Activated naive CD4-positive, alpha-beta T cell treated with anti-CD3 and anti-CD28 coated beads, Interleukin-2, amount 50 U/mL, for 72 hours (primary cell): ENCODE measurements around the gene PARL. TPM values are rescaled to one million over a fixed set of nuclear protein-coding genes. Genes with fewer than 3 reads are reported as not detected.

Experiments
- ATAC-seq, 2 donors: fragments of 150-1000 bp; cut with Tn5 transposase; 2 replicates each; pipeline ENCODE4 v1.10.0; 2021; ENCODE audit warnings: mild to moderate bottlenecking in 2 of 2, moderate library complexity in 2 of 2
- DNase-seq, 2 donors: peaks; one replicate each; pipeline ENCODE4 v3.0.0; 2021 to 2022; ENCODE audit warnings: low spot score in 2 of 2
- H3K27ac Mint-ChIP-seq, 2 donors: one replicate each; pipeline ENCODE4 v1.8.0; 2022; ENCODE audit warnings: mild to moderate bottlenecking in 2 of 2, mixed read lengths in 2 of 2
- H3K36me3 Mint-ChIP-seq, 2 donors: one replicate each; pipeline ENCODE4 v1.8.0; 2022; ENCODE audit warnings: mixed read lengths in 2 of 2
- H3K9me3 Mint-ChIP-seq, 2 donors: one replicate each; pipeline ENCODE4 v1.8.0; 2022; ENCODE audit warnings: mixed read lengths in 2 of 2
- total RNA-seq, 2 donors: library from RNA; stranded (reverse); gene quantifications; one replicate each; pipeline ENCODE4 v1.2.3, GENCODE V29; 2022

Gene PARL
- total RNA-seq, 2 donors from 2014 or later = 88.7 to 94.2 TPM

DNA sequence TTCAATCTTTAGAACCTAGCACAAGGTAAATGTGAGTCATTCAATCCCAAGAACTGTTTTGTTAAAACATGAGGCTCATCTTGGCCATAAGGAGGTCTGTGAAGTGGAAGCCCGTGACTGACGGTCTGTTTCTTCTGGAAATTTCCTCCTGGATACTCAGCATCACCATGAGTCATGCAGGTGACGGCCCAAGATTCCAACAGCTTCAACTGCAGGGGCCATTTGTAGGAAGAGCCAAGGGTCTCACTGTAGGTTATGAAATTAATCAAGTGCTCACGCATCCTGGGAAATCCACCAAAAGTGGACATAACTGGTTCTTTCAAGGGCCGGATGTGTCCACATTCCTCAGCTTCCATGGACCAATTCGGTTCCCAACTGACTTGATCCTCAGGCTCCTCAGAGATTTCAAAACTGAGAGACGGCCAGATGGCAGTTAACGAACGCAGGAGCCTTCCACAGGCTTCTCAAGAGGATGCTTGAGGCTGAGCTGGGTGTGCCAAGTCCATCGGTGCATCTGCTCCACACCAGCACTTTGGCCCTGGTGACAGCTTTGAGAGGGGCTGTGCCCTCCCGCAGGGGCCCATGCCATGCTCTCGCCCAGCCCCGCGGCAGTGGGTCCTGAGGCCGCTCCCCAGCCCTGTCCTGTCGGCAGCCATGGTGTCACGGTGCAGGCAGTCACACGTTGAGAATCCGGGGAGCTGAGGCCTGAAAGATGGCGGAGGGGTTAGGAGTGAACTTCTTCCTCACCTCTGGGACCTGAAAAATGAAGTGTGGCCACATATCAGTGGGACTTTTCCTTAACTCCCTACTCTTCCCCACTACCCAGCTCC, 67.8 kb downstream of the PARL start:
- DNase-seq (no peak), ATAC-seq (no peak)
- peak overlapping the region in 1 of 2 donors; percentile 4 for H3K27ac Mint-ChIP-seq
- no peaks in the 10 kb centered on the region for H3K36me3 Mint-ChIP-seq
- H3K9me3 Mint-ChIP-seq = no peaks in the 10 kb centered on the region

DNA sequence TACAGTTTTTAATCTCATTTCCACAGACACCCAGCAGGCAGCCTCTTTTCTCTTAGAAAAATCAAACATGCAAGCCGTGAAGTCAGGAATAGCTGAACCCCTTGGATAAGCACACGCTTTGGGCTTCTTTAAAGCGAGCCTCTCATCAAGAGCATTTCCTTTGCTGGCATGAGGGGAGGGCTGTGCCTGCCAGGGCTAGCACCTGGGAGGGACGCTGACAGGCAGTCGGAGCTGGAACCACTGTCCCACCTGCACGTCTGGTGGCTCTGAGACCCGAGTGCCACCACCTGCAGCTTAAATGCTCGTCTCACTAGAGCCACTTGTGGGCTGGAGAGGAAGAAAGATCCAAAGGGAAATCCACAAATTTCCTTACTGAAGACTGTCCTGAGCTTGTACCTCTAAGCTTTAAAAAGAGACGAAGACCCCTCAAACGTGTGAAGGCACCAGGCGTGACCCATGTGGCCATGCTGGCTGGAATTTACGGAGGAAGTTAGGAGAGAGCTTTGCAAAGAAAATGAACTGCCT, 68.7 kb downstream of the PARL start:
- Mint-ChIP-seq H3K36me3 (no peaks in the 10 kb centered on the region), H3K9me3 (no peaks in the 10 kb centered on the region), H3K27ac (peak overlapping the region; percentile 23 to 67)
- DNase-seq = no peak
- no peak for ATAC-seq

DNA sequence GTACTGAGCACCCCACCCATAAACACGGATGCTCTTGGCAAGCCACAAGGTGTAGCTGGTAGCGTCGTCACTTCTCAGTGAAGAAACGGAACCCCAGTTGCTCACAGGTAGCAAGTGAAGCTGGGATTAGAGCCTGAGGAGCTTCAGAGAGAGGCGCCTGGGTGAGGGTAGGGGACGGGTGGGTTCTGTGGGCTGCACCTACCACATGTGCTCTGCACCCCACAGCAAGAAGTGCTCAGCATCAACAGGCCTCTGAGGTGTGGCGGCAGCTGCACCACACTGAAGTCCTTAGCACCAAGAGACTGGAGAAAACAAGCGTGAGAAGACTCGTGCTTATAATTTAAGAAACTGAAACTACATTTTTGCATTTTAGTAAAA, 69.1 kb downstream of the PARL start:
- no peak for DNase-seq
- no peaks in the 10 kb centered on the region for H3K36me3 Mint-ChIP-seq
- peak; percentile 17 to 38 for ATAC-seq
- H3K27ac Mint-ChIP-seq = peak overlapping the region in 1 of 2 donors; percentile 23
- no peaks in the 10 kb centered on the region for H3K9me3 Mint-ChIP-seq

DNA sequence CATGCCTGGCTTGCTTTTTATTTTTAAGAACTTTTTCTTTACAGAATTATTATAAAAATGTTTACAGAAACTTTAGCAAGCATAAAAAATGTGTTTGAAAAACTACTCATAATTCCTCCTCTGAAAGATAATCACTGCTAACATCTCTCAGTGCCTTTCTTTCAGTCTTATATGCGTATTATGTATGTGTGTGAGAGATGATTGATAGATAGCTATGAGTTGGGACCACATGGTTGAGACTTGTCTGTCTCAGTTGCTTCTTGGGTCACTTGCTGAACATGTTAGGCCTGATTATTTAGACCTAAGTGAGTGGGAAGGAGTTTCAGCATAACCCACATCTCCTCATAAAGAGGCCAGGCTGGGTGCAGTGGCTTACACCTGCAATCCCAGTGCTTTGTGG, 70.4 kb downstream of the PARL start:
- Mint-ChIP-seq H3K9me3 (no peaks in the 10 kb centered on the region), H3K36me3 (no peaks in the 10 kb centered on the region), H3K27ac (peak overlapping the region; percentile 50 to 90)
- ATAC-seq (no peak), DNase-seq (no peak)

DNA sequence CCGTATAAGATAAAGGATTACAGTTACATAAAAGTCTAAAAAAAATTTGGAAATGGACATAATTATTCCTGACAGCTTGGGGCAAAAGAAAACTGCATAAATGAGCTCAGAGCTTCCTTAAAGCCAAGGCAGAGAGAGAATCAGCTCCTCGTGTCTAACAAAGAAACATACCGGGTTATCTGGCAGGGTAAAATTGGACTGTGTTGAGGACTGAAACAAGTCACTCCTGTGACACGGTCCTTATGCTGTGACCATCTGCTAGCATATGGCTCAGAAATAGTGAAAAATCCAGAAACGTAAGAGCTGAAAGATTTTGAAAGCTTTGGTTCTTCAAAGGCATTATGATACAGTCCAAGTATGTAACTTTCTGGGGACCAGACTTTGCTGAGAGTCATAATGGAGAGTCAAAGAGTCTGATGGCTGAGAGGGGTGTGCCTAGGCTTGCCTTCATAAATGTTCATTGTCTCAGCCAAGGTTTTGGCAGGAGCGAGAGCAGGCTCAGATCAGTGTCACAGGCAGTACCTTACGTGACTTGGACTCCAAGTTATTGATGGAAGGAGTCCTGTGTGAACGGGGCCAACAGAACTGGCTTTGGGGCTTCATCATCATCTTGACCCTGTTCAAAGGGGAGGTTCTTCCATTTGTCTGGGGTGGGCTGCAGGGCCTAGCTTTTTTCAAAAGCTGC, 71.8 kb downstream of the PARL start:
- DNase-seq (no peak), ATAC-seq (no peak)
- H3K27ac Mint-ChIP-seq = peak overlapping the region; percentile 7 to 19
- H3K9me3 Mint-ChIP-seq = no peaks in the 10 kb centered on the region
- H3K36me3 Mint-ChIP-seq = peaks cover 0 to under 1% of the 10 kb centered on the region in 2 donors

DNA sequence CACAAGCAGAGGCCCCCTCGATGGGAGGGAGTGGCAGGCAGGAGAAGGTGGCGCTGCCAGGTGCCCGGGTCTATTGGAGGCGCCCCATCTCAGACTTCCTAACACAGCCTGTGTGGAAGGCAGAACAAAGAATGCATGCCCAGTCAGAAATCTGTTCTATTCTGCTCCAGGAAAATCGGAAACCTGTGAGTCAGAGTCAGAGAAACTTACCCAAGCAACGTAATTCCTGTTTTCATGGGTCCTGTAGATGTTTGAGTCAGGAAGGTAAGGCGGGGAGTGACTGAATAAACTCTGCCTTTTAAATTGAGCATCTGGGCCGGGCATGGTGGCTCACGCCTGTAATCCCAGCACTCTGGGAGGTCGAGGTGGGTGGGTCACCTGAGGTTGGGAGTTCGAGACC, 73.0 kb downstream of the PARL start:
- H3K27ac Mint-ChIP-seq = peak overlapping the region; percentile 7 to 60
- DNase-seq = no peak
- H3K9me3 Mint-ChIP-seq = no peaks in the 10 kb centered on the region
- no peak for ATAC-seq
- peaks cover 4 to 13% of the 10 kb centered on the region in 2 donors for H3K36me3 Mint-ChIP-seq

DNA sequence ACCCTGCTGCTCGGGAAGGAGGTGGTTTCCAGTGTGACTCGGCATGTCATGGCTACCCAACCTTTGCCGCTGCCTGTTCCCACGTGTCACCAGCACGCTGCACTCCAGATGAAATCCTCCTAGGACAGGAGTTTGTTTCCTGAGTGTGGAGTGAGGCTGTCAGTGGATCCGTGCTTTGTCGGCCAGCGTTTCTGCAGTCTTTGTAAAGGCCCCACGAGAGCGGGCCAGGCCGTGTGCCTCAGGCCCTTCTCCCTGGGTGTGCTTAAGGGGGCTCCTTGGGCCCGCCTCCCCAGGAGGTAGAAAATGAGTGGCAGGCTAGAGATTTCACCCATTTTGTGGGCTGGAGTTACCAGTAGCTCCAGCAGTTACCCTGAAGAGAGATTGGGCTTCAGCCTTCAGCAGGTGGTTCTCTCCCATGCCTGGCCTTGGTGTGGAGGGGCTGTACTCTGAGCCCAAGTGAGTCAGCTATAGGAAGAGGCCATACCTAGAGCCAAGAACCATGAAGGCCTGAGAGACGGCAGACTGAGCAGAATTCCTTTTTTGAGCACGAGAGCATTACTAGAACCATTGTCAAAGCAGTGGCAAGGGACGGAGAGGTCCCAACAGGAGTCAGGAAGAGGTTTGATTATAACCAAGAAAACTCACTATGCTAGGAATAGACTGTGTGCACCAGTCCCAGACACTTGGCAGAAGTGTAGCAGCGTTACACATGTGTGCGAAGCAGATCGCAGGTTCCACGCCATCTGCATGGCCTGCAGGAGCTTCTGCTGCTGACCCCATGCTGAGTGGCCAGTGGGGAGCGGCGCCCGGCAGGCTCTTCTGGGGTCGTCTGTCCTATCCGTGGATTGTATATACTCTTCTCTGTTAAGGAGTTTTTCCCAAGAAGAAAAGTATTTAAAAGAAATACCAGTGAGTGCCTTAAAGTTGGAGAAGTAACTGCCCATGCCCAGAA, 73.8 kb downstream of the PARL start:
- no peak for ATAC-seq
- H3K27ac Mint-ChIP-seq = peak overlapping the region; percentile 7 to 11
- DNase-seq = no peak
- peaks cover 4 to 17% of the 10 kb centered on the region in 2 donors for H3K36me3 Mint-ChIP-seq
- H3K9me3 Mint-ChIP-seq = no peaks in the 10 kb centered on the region

DNA sequence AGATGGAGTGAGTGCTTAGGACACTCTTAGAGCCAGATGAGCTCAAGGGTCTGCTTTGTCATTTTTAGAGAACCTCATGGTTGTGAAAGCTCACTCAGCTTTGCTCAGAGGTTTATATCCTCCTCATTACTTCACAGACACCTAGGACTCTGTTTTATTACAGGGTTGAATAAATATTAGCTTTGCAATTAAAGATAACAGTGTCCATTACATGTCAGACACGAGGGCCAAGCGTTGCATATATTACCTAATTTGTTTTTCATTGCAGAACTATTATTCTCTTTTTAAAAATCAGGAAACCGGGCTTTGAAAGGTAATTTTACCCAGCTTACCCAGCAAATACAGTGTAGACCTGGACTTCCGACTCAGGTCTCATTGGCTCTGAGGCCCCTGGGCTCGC, 75.4 kb downstream of the PARL start:
- Mint-ChIP-seq H3K27ac (no peak overlapping the region), H3K9me3 (no peaks in the 10 kb centered on the region), H3K36me3 (peaks cover 4 to 24% of the 10 kb centered on the region in 2 donors)
- DNase-seq = no peak
- ATAC-seq = no peak

DNA sequence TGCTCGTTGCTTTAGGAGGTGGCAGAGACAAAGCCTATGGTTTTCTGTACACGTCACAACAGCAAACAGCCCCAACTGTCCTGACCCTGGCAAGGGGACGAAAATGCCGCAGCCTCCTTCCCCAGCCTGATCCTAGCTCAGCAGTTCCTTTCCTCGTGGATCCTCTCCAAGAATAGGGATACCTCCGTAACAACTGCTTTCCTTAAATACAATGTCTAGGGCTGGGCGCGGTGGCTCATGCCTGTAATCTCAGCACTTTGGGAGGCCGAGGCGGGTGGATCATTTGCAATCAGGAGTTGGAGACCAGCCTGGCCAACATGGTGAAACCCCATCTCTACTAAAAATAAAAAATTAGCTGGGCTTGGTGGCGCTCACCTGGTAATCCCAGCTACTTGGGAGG, 76.3 kb downstream of the PARL start:
- Mint-ChIP-seq H3K9me3 (no peaks in the 10 kb centered on the region), H3K27ac (peak overlapping the region in 1 of 2 donors; percentile 30), H3K36me3 (peaks cover 8 to 29% of the 10 kb centered on the region in 2 donors)
- DNase-seq (no peak), ATAC-seq (no peak)

DNA sequence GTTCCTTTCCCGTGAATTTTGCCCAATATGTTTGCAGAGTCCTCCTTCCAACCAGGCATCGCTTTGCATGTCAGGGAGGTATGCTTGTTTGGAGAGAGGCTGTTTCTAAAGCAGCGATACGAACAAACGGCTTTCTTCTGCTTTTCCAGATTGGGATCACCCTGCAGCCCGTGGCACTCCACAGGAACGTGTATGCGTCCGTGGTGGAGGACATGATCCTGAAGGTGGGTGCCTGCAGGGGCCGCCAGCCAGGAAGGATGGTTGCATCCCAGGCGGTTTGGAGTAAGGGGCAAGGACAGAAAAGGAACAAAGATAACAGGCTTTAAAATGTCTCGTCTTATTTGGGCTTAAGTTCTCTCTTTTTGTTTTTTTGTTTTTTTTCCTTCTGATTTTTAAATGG, 76.8 kb downstream of the PARL start:
- H3K9me3 Mint-ChIP-seq = no peaks in the 10 kb centered on the region
- H3K27ac Mint-ChIP-seq = peak overlapping the region in 1 of 2 donors; percentile 30
- DNase-seq = no peak
- peaks cover 8 to 29% of the 10 kb centered on the region in 2 donors for H3K36me3 Mint-ChIP-seq
- no peak for ATAC-seq

DNA sequence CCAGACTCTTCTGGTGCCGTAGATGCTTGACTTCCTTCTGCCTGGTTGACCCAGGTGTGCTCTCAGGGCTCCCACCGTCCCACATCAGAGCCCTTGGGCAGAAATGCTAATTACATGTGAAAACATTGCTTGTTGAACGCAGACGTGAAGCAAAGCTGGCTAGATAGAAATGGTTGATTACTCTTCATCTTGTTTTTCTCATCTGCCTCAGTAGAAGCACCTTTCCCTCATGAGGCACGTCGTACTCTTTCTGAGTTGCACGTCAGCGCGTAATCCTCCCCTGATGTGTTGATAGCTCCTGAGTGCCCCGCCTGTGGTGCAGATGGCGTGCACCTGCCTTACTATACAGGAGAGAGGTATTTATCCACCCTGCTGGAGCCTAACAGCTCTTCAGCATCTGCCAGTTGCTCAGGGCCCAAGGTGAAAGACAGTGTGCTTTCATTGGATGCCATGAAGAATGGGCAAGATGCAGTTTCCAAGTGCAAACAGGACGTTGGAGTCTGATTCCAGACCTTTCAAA, 77.4 kb downstream of the PARL start:
- H3K9me3 Mint-ChIP-seq = no peaks in the 10 kb centered on the region
- DNase-seq (no peak), ATAC-seq (no peak)
- H3K36me3 Mint-ChIP-seq = peaks cover 8 to 29% of the 10 kb centered on the region in 2 donors
- no peak overlapping the region for H3K27ac Mint-ChIP-seq

DNA sequence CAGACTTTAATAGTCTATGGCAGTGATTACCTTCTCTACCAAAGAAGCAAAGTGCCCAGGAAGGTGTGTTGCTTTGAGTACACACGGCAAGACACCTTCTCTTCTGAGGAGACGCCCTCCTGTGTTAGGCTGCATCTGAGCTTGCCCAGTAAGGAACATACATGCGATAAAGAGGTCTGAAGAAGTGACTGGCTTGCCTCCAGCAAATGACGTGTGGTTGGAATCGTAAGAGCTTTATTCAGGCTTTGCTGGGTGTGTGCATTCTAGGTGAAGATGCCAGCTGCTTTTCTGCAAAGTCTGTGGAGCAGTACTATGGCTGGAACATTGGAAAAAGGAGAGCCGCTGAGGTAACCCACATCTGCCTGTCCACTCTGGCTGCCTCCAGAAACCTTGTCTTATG, 81.7 kb downstream of the PARL start:
- DNase-seq (no peak), ATAC-seq (no peak)
- H3K27ac Mint-ChIP-seq = peak overlapping the region in 1 of 2 donors; percentile 6
- H3K9me3 Mint-ChIP-seq = no peaks in the 10 kb centered on the region
- H3K36me3 Mint-ChIP-seq = peaks cover 20 to 48% of the 10 kb centered on the region in 2 donors

DNA sequence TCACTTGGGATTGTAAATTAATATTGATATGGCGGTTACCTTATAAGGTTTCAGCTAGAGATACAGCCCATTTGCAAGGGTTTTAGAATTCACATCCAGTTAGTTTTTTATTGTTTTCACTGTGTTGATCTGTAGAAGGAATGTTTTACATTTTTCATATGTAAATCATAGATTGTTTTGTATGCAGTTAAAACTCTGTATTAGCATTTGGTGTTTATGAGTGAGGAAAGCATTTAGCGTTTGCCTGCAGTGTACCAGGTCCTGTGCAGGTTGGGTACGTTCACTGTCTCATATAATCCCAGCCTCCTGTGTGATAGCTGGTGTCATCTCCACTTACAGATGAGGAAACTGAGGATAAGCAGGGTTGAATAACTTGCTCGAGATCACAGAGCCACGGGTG, 83.1 kb downstream of the PARL start:
- no peak for DNase-seq
- no peaks in the 10 kb centered on the region for H3K9me3 Mint-ChIP-seq

DNA sequence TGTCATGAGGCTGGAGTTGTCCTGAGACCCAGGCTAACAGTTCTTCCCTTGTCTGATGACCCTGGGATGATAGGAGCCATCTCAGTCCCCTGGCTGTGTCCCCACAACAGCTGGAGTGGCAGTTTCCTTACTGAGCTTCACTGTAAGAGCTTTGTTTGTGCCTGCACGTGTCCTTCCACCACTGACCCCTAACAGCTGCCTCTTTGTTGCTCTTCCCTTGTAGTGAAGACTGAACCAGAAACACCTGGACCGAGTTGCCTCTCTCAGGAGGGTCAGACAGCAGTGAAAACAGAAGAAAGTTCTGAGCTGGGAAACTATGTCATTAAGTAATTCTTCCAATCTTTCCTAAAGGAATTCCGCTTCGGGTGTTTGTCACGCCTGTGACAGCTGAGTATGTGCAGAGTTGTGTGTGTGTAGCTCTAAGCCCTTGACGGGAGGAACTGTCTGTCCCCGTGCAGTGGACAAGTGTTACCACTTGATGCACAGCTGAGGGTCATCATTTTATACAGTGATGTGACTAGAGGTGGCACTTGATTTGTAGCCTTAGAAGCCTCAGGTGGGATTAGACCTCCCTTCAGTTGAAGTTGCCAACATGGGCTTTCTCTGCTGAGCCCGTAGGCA, 84.3 kb downstream of the PARL start:
- no peaks in the 10 kb centered on the region for H3K9me3 Mint-ChIP-seq
- DNase-seq (no peak), ATAC-seq (no peak)
- H3K27ac Mint-ChIP-seq = no peak overlapping the region
- peaks cover 16 to 38% of the 10 kb centered on the region in 2 donors for H3K36me3 Mint-ChIP-seq

More for the DNA sequence above, 83.1 kb downstream of the PARL start:
- no peak for ATAC-seq
- Mint-ChIP-seq H3K36me3 (peaks cover 16 to 36% of the 10 kb centered on the region in 2 donors), H3K27ac (no peak overlapping the region)

DNA sequence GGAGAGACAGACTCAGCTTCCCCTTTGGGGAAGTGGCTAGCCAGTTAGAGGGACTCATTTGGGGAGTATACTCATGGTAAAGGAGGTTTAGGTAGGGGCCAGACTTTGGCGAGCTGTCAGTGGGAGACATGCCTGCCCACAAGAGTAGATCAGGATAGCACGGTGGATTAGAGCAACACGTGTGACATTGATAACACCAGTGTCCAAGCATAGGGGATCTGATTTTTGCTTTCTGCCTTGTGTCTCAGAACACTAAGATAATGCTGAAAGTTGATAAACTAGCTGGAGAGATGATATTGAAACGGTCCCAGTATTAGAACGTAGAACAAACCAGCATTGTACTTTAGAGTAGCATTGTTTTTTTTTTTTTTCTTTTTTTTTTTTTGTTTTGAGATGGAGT, 85.2 kb downstream of the PARL start:
- Mint-ChIP-seq H3K27ac (peak overlapping the region in 1 of 2 donors; percentile 22), H3K36me3 (peaks cover 16 to 33% of the 10 kb centered on the region in 2 donors), H3K9me3 (no peaks in the 10 kb centered on the region)
- ATAC-seq (no peak), DNase-seq (no peak)

DNA sequence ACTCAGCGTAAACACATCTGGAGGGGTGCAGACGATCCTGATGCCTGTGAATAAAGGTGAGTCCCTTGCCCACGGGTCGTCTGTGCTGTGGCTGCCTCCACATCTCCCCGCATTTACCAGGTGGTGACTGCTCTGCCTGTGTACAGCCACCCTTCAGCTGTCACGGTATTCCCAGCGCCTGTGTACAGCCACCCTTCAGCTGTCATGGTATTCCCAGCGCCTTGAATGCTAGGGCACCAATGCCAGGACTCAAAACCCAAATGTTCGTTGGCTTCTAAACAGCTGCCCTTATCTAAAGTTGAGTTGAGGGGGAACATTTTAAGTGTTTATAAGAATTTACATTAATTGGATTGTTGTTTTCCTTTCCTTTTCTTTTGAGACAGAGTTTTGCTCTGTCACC, 86.7 kb downstream of the PARL start:
- DNase-seq (no peak), ATAC-seq (no peak)
- H3K9me3 Mint-ChIP-seq = no peaks in the 10 kb centered on the region
- H3K36me3 Mint-ChIP-seq = peaks cover 12 to 35% of the 10 kb centered on the region in 2 donors
- H3K27ac Mint-ChIP-seq = peak overlapping the region in 1 of 2 donors; percentile 9
